Smooth muscle cell (in vitro differentiated cells): ENCODE results near the gene FRAS1. TPM values are rescaled to one million over a fixed set of nuclear protein-coding genes. Genes with fewer than 3 reads are reported as not detected.

ENCODE experiments used
- DNase-seq: peaks from one replicate; lab custom pipeline; 2025; ENCODE audit not compliant: unreplicated experiment; lab: John Stamatoyannopoulos, UW
- H2AFZ ChIP-seq: fragments of 200-600 bp; sonication (generic); 2 replicates; pipeline ENCODE4 v1.6.0; 2016; ENCODE audit warnings: antibody characterized with exemption, low read depth, mild to moderate bottlenecking
- H3F3A ChIP-seq: fragments of 200-600 bp; sonication (generic); 2 replicates; pipeline ENCODE4 v1.6.0; 2017; ENCODE audit warnings: antibody characterized with exemption, low read depth
- H3K27ac ChIP-seq: fragments of 200-600 bp; sonication (generic); 2 replicates; pipeline ENCODE4 v1.5.1; 2016; ENCODE audit warnings: low read depth, mild to moderate bottlenecking
- H3K27me3 ChIP-seq: fragments of 200-600 bp; sonication (generic); 2 replicates; pipeline ENCODE4 v1.6.1; 2016; ENCODE audit warnings: low read depth, mild to moderate bottlenecking
- H3K36me3 ChIP-seq: fragments of 200-600 bp; sonication (generic); 2 replicates; pipeline ENCODE4 v1.5.1; 2016; ENCODE audit warnings: low read depth
- H3K4me1 ChIP-seq: fragments of 200-600 bp; sonication (generic); 2 replicates; pipeline ENCODE4 v1.5.1; 2016; ENCODE audit warnings: low read depth
- H3K4me2 ChIP-seq: fragments of 200-600 bp; sonication (generic); 2 replicates; pipeline ENCODE4 v1.6.0; 2016; ENCODE audit warnings: mild to moderate bottlenecking
- H3K4me3 ChIP-seq: fragments of 200-600 bp; sonication (generic); 2 replicates; pipeline ENCODE4 v1.5.1; 2016; ENCODE audit warnings: mild to moderate bottlenecking
- H3K79me2 ChIP-seq: fragments of 200-600 bp; sonication (generic); 2 replicates; pipeline ENCODE4 v1.6.0; 2016; ENCODE audit warnings: low read depth, mild to moderate bottlenecking
- H3K9ac ChIP-seq: fragments of 200-600 bp; sonication (generic); 2 replicates; pipeline ENCODE4 v1.6.0; 2016; ENCODE audit warnings: low read depth
- H3K9me3 ChIP-seq: fragments of 200-600 bp; sonication (generic); replicated peaks from 2 replicates; pipeline ENCODE4 v1.5.1; 2016; ENCODE audit warnings: low read depth
- H4K20me1 ChIP-seq: fragments of 200-600 bp; sonication (generic); 2 replicates; pipeline ENCODE4 v1.6.0; 2016; ENCODE audit warnings: low read depth
- WGBS: methylation state at CpG from one replicate; pipeline ENCODE4 v1.1.7; 2016; ENCODE audit warnings: low lambda C conversion rate; 5-methylcytosine and 5-hydroxymethylcytosine counted together
- polyA plus RNA-seq: library from polyadenylated mRNA; unstranded; fragments of >200 nt; fragmentation: Nextera tagmentation; extraction: Ambion mirVana; gene quantifications from 2 replicates; pipeline ENCODE4 v1.2.1, GENCODE V29; 2016
- total RNA-seq: library from RNA; depleted of rRNA; stranded (reverse); fragments of >200 nt; gene quantifications from 2 replicates; pipeline ENCODE4 v1.2.3, GENCODE V29; 2014
- TF ChIP-seq, protein P1 (sequence below): fragments of 200-600 bp; sonication (generic); IDR thresholded peaks from 2 replicates; pipeline ENCODE4 v1.5.1; 2017; ENCODE audit warnings: borderline replicate concordance, mild to moderate bottlenecking, antibody characterized with exemption; ENCODE audit not compliant: insufficient read depth, poor library complexity, severe bottlenecking

The FRAS1 gene
- total and polyA plus RNA-seq, 2 experiments from 2014 or later = 0.55 to 8.1 TPM

DNA sequence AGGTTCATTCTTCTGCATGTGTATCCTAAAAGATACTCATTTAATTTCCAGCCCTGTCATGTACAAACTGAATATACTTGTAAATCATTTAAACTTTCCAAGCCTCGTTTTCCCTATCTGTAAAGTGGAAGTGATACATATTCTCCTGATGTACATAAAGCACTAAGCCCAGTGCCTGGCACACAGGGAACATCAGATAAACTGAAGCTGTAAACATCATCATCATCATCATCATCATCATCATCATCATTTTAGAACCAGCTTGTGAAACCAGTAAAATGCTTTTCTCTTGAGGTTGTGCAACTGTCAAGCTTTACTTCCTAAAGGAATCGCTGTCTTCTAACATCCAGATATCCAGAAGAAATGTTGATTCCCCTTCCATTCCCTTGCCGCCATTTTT is 411.1 kb downstream of the FRAS1 start:
- no peaks in the 10 kb centered on the region for H3K79me2 ChIP-seq
- no peak for DNase-seq
- no peak overlapping the region for H3K4me2 ChIP-seq
- no peaks in the 10 kb centered on the region for H3K27me3 ChIP-seq
- H3K9ac ChIP-seq = no peak overlapping the region
- 75% methylated on average over 3 of the region's 3 CpGs for WGBS
- no peak overlapping the region for H3K27ac ChIP-seq
- H3F3A ChIP-seq = no peaks in the 10 kb centered on the region
- no peaks in the 10 kb centered on the region for H3K9me3 ChIP-seq
- H3K4me3 ChIP-seq = no peak overlapping the region
- no peak overlapping the region for H2AFZ ChIP-seq
- TF ChIP-seq, protein P1, sequence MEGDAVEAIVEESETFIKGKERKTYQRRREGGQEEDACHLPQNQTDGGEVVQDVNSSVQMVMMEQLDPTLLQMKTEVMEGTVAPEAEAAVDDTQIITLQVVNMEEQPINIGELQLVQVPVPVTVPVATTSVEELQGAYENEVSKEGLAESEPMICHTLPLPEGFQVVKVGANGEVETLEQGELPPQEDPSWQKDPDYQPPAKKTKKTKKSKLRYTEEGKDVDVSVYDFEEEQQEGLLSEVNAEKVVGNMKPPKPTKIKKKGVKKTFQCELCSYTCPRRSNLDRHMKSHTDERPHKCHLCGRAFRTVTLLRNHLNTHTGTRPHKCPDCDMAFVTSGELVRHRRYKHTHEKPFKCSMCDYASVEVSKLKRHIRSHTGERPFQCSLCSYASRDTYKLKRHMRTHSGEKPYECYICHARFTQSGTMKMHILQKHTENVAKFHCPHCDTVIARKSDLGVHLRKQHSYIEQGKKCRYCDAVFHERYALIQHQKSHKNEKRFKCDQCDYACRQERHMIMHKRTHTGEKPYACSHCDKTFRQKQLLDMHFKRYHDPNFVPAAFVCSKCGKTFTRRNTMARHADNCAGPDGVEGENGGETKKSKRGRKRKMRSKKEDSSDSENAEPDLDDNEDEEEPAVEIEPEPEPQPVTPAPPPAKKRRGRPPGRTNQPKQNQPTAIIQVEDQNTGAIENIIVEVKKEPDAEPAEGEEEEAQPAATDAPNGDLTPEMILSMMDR = no peak
- H4K20me1 ChIP-seq = no peaks in the 10 kb centered on the region
- no peaks in the 10 kb centered on the region for H3K4me1 ChIP-seq
- no peaks in the 10 kb centered on the region for H3K36me3 ChIP-seq

DNA sequence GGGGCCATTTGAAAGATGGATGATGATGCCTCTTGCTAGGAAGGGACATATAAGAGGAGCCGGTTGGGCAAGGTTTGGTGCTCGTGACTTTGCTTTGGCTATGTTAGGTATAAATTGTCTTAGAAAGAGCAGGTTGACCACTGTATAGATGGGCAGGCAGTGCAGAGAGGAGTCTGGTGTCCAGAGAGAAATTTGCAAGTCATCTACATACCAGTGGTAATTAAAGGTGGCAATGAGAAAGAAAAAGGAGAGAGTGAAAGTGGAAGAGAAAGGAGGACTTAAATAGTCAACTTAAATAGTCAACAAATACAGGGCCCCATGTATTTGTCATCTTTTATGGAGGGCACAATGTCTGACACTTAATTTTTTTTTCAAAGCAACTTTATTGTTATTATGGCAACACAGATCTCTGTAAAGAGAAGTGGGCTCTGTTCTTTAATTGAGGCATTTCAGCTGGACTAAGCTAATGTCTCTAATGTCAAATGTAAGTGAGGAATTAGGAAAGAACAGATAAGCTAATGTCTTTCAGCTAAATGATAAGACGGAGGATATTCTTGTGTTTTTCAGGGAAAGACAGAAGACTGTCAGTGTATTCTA is 419.1 kb downstream of the FRAS1 start:
- Histone ChIP-seq H3K27ac (peak overlapping the region; percentile 45), H3K9me3 (no peaks in the 10 kb centered on the region), H3K4me3 (no peak overlapping the region), H3K36me3 (no peaks in the 10 kb centered on the region), H3K79me2 (no peaks in the 10 kb centered on the region), H3K9ac (no peak overlapping the region), H3K27me3 (no peaks in the 10 kb centered on the region), H2AFZ (peak overlapping the region; percentile 20), H4K20me1 (no peaks in the 10 kb centered on the region), H3K4me2 (peak overlapping the region; percentile 73), H3K4me1 (peaks cover 5% of the 10 kb centered on the region), H3F3A (peaks cover 3% of the 10 kb centered on the region)
- 70% methylated on average over 3 of the region's 3 CpGs for WGBS
- no peak for DNase-seq
- TF ChIP-seq, protein P1 = no peak

- H3K4me3 ChIP-seq = no peak overlapping the region
- no peaks in the 10 kb centered on the region for H3K27me3 ChIP-seq
- H3K4me2 ChIP-seq = peak overlapping the region; percentile 73
- H3K9me3 ChIP-seq = no peaks in the 10 kb centered on the region
- no peaks in the 10 kb centered on the region for H4K20me1 ChIP-seq
- H3K27ac ChIP-seq = peak overlapping the region; percentile 45
- H3K9ac ChIP-seq = no peak overlapping the region
- WGBS = 39% methylated on average over 1 of the region's 1 CpG
- peak overlapping the region; percentile 20 for H2AFZ ChIP-seq
- peaks cover 3% of the 10 kb centered on the region for H3F3A ChIP-seq
- H3K4me1 ChIP-seq = peaks cover 5% of the 10 kb centered on the region
- H3K79me2 ChIP-seq = no peaks in the 10 kb centered on the region
- no peaks in the 10 kb centered on the region for H3K36me3 ChIP-seq
- TF ChIP-seq, protein P1 = no peak
- DNase-seq = no peak
These were observed 420.2 kb downstream of the FRAS1 start for GRCh38 chr4:78477276-78477675.

- Histone ChIP-seq H3K9me3 (no peaks in the 10 kb centered on the region), H3K4me2 (no peak overlapping the region), H3K27me3 (no peaks in the 10 kb centered on the region), H3K4me3 (no peak overlapping the region), H3K9ac (no peak overlapping the region), H3K79me2 (no peaks in the 10 kb centered on the region), H2AFZ (no peak overlapping the region), H3K36me3 (no peaks in the 10 kb centered on the region), H3K4me1 (peaks cover 5% of the 10 kb centered on the region), H4K20me1 (no peaks in the 10 kb centered on the region), H3F3A (peaks cover 3% of the 10 kb centered on the region), H3K27ac (no peak overlapping the region)
- DNase-seq = no peak
- TF ChIP-seq, protein P1 = no peak
These were observed 421.4 kb downstream of the FRAS1 start for GRCh38 chr4:78478523-78478922.
